ENCODE results near the gene WWOX.

The WWOX gene

GRCh38 chr16:78130083-78130608, 30.7 kb downstream of the WWOX start:
- Histone ChIP-seq H3K9ac (ENCODE audit: insufficient read length, low read depth) (no peak overlapping the region), H3K27me3 (ENCODE audit: insufficient read depth, insufficient read length) (no peaks in the 10 kb centered on the region), H3K36me3 (ENCODE audit: insufficient read depth, insufficient read length, low read length) (no peaks in the 10 kb centered on the region), H3K4me3 (ENCODE audit: insufficient read length, low read depth) (no peak overlapping the region), H3K9me3 (ENCODE audit: insufficient read depth, low read length) (no peaks in the 10 kb centered on the region), H3K4me1 (ENCODE audit: insufficient read depth, insufficient read length) (no peaks in the 10 kb centered on the region)
- no peak for DNase-seq (ENCODE audit: low read depth, low spot score)
- no peak for TF ChIP-seq YY1 (IDR thresholded peaks at IDR 0.05; ENCODE audit: insufficient read depth, insufficient read length)
- no peak for TF ChIP-seq ZNF274 (IDR thresholded peaks at IDR 0.05; ENCODE audit: low read depth, low read length)

GRCh38 chr16:78130950-78131349, 31.5 kb downstream of the WWOX start:
- no peak for DNase-seq (ENCODE audit: low read depth, low spot score)
- H3K4me3 ChIP-seq (ENCODE audit: insufficient read length, low read depth), result no peak overlapping the region
- H3K36me3 ChIP-seq (ENCODE audit: insufficient read depth, insufficient read length, low read length), result no peaks in the 10 kb centered on the region
- H3K9ac ChIP-seq (ENCODE audit: insufficient read length, low read depth), result no peak overlapping the region
- no peaks in the 10 kb centered on the region for H3K4me1 ChIP-seq (ENCODE audit: insufficient read depth, insufficient read length)
- H3K9me3 ChIP-seq (ENCODE audit: insufficient read depth, low read length), result no peaks in the 10 kb centered on the region
- TF ChIP-seq YY1 (IDR thresholded peaks at IDR 0.05; ENCODE audit: insufficient read depth, insufficient read length) (no peak), ZNF274 (IDR thresholded peaks at IDR 0.05; ENCODE audit: low read depth, low read length) (no peak), SUZ12 (IDR thresholded peaks at IDR 0.05; ENCODE audit: extremely low read depth, insufficient read depth, insufficient read length) (no peak)
- H3K27me3 ChIP-seq (ENCODE audit: insufficient read depth, insufficient read length), result no peaks in the 10 kb centered on the region

GRCh38 chr16:78133919-78134318, 34.5 kb downstream of the WWOX start:
- Histone ChIP-seq H3K36me3 (ENCODE audit: insufficient read depth, insufficient read length, low read length) (no peaks in the 10 kb centered on the region), H3K9me3 (ENCODE audit: insufficient read depth, low read length) (no peaks in the 10 kb centered on the region), H3K9ac (ENCODE audit: insufficient read length, low read depth) (no peak overlapping the region), H3K4me3 (ENCODE audit: insufficient read length, low read depth) (no peak overlapping the region), H3K27me3 (ENCODE audit: insufficient read depth, insufficient read length) (no peaks in the 10 kb centered on the region), H3K4me1 (ENCODE audit: insufficient read depth, insufficient read length) (no peaks in the 10 kb centered on the region)
- TF ChIP-seq SUZ12 (IDR thresholded peaks at IDR 0.05; ENCODE audit: extremely low read depth, insufficient read depth, insufficient read length) (no peak), YY1 (IDR thresholded peaks at IDR 0.05; ENCODE audit: insufficient read depth, insufficient read length) (no peak), ZNF274 (IDR thresholded peaks at IDR 0.05; ENCODE audit: low read depth, low read length) (no peak)
- no peak for DNase-seq (ENCODE audit: low read depth, low spot score)

GRCh38 chr16:78134944-78135619, 35.6 kb downstream of the WWOX start:
- no peaks in the 10 kb centered on the region for H3K36me3 ChIP-seq (ENCODE audit: insufficient read depth, insufficient read length, low read length)

GRCh38 chr16:78137179-78137578, 37.7 kb downstream of the WWOX start:
- TF ChIP-seq ZNF274 (IDR thresholded peaks at IDR 0.05; ENCODE audit: low read depth, low read length), result no peak
- no peak for TF ChIP-seq SUZ12 (IDR thresholded peaks at IDR 0.05; ENCODE audit: extremely low read depth, insufficient read depth, insufficient read length)
- TF ChIP-seq YY1 (IDR thresholded peaks at IDR 0.05; ENCODE audit: insufficient read depth, insufficient read length), result no peak
- Histone ChIP-seq H3K9ac (ENCODE audit: insufficient read length, low read depth) (no peak overlapping the region), H3K36me3 (ENCODE audit: insufficient read depth, insufficient read length, low read length) (no peaks in the 10 kb centered on the region), H3K4me3 (ENCODE audit: insufficient read length, low read depth) (no peak overlapping the region), H3K9me3 (ENCODE audit: insufficient read depth, low read length) (peaks cover 6% of the 10 kb centered on the region; the same call in 1 of the 2 replicates), H3K4me1 (ENCODE audit: insufficient read depth, insufficient read length) (no peaks in the 10 kb centered on the region), H3K27me3 (ENCODE audit: insufficient read depth, insufficient read length) (no peaks in the 10 kb centered on the region)
- DNase-seq (ENCODE audit: low read depth, low spot score), result no peak

More at GRCh38 chr16:78134944-78135619, 35.6 kb downstream of the WWOX start:
- no peak for DNase-seq (ENCODE audit: low read depth, low spot score)
- no peak overlapping the region for H3K4me3 ChIP-seq (ENCODE audit: insufficient read length, low read depth)
- H3K9me3 ChIP-seq (ENCODE audit: insufficient read depth, low read length), result peaks cover 5% of the 10 kb centered on the region; the same call in 1 of the 2 replicates
- no peak for TF ChIP-seq SUZ12 (IDR thresholded peaks at IDR 0.05; ENCODE audit: extremely low read depth, insufficient read depth, insufficient read length)
- H3K9ac ChIP-seq (ENCODE audit: insufficient read length, low read depth), result no peak overlapping the region
- H3K27me3 ChIP-seq (ENCODE audit: insufficient read depth, insufficient read length), result no peaks in the 10 kb centered on the region
- H3K4me1 ChIP-seq (ENCODE audit: insufficient read depth, insufficient read length), result no peaks in the 10 kb centered on the region

GRCh38 chr16:78137782-78138616, 38.5 kb downstream of the WWOX start:
- no peaks in the 10 kb centered on the region for H3K36me3 ChIP-seq (ENCODE audit: insufficient read depth, insufficient read length, low read length)
- no peak overlapping the region for H3K9ac ChIP-seq (ENCODE audit: insufficient read length, low read depth)
- no peaks in the 10 kb centered on the region for H3K27me3 ChIP-seq (ENCODE audit: insufficient read depth, insufficient read length)
- no peak for DNase-seq (ENCODE audit: low read depth, low spot score)
- no peak for TF ChIP-seq SUZ12 (IDR thresholded peaks at IDR 0.05; ENCODE audit: extremely low read depth, insufficient read depth, insufficient read length)
- no peak for TF ChIP-seq ZNF274 (IDR thresholded peaks at IDR 0.05; ENCODE audit: low read depth, low read length)
- TF ChIP-seq YY1 (IDR thresholded peaks at IDR 0.05; ENCODE audit: insufficient read depth, insufficient read length), result no peak
- H3K4me1 ChIP-seq (ENCODE audit: insufficient read depth, insufficient read length), result no peaks in the 10 kb centered on the region
- no peak overlapping the region for H3K4me3 ChIP-seq (ENCODE audit: insufficient read length, low read depth)
- H3K9me3 ChIP-seq (ENCODE audit: insufficient read depth, low read length), result peaks cover 6% of the 10 kb centered on the region; the same call in 1 of the 2 replicates

- no peak for TF ChIP-seq ZNF274 (IDR thresholded peaks at IDR 0.05; ENCODE audit: low read depth, low read length)
- TF ChIP-seq SUZ12 (IDR thresholded peaks at IDR 0.05; ENCODE audit: extremely low read depth, insufficient read depth, insufficient read length), result no peak
- TF ChIP-seq YY1 (IDR thresholded peaks at IDR 0.05; ENCODE audit: insufficient read depth, insufficient read length), result no peak
- Histone ChIP-seq H3K27me3 (ENCODE audit: insufficient read depth, insufficient read length) (no peaks in the 10 kb centered on the region), H3K9me3 (ENCODE audit: insufficient read depth, low read length) (peaks cover 6% of the 10 kb centered on the region; the same call in 1 of the 2 replicates), H3K36me3 (ENCODE audit: insufficient read depth, insufficient read length, low read length) (no peaks in the 10 kb centered on the region), H3K4me1 (ENCODE audit: insufficient read depth, insufficient read length) (no peaks in the 10 kb centered on the region), H3K9ac (ENCODE audit: insufficient read length, low read depth) (no peak overlapping the region), H3K4me3 (ENCODE audit: insufficient read length, low read depth) (no peak overlapping the region)
- DNase-seq (ENCODE audit: low read depth, low spot score), result no peak
Observed at GRCh38 chr16:78140818-78141466, 41.5 kb downstream of the WWOX start.

Measured in NT2/D1 (cell line).